Kidney (tissue), 14 donors: ENCODE data around the gene OR2V1. TPM values are rescaled to one million over a fixed set of nuclear protein-coding genes. Genes with fewer than 3 reads are reported as not detected.
"Not testable (repeated sequence)": the region's sequence is repeated elsewhere in the genome, so short reads cannot be mapped to it uniquely, and the experiment has no call there.

Experiments
- DNase-seq, 5 donors: peaks; one replicate each; pipeline ENCODE4 v3.0.0-alpha.2; 2013 to 2020
- FAIRE-seq: peaks from 2 replicates; lab custom pipeline; 2012; peaks lifted over from hg19 to GRCh38; lab: Jason Lieb, UNC
- H3K27ac ChIP-seq, 2 donors: one replicate each; pipeline ENCODE4 v1.7.0; 2013; ENCODE audit warnings: low read depth in 2 of 2, low read length in 2 of 2, inconsistent platforms in 1 of 2
- H3K27me3 ChIP-seq: one replicate; pipeline ENCODE4 v1.7.1; 2013; ENCODE audit warnings: low read length, inconsistent platforms; ENCODE audit not compliant: control insufficient read depth, insufficient read depth
- H3K36me3 ChIP-seq, 3 donors: one replicate each; pipeline versions ENCODE4 v1.7.0 to v1.7.1; 2013; ENCODE audit warnings: low read length in 3 of 3, control low read depth in 1 of 3, inconsistent platforms in 1 of 3; ENCODE audit not compliant: insufficient read depth in 3 of 3, control insufficient read depth in 2 of 3
- H3K4me1 ChIP-seq, 3 donors: one replicate each; pipeline versions ENCODE4 v1.7.0 to v1.7.1; 2013; ENCODE audit warnings: low read length in 3 of 3, inconsistent platforms in 1 of 3, low read depth in 1 of 3; ENCODE audit not compliant: control insufficient read depth in 2 of 3, insufficient read depth in 2 of 3
- H3K4me3 ChIP-seq, 3 donors: one replicate each; pipeline versions ENCODE4 v1.7.0 to v1.8.1; 2013; ENCODE audit warnings: low read length in 3 of 3, control low read depth in 1 of 3, inconsistent platforms in 1 of 3
- H3K9ac ChIP-seq, 3 donors: one replicate each; pipeline versions ENCODE4 v1.7.0 to v1.7.1; 2013; ENCODE audit warnings: low read length in 3 of 3, control low read depth in 1 of 3, inconsistent platforms in 1 of 3
- H3K9me3 ChIP-seq, 3 donors: one replicate each; pipeline versions ENCODE4 v1.7.0 to v1.7.1; 2013; ENCODE audit warnings: low read length in 3 of 3, control low read depth in 1 of 3, inconsistent platforms in 1 of 3; ENCODE audit not compliant: control insufficient read depth in 2 of 3, insufficient read depth in 1 of 3
- intact Hi-C: fragments of 100-400 bp; cut with DNase I; formaldehyde crosslinking; loops from one replicate; pipeline ENCODE4 v1.11.1; 2022
- polyA plus RNA-seq: library from polyadenylated mRNA; stranded (reverse); fragments of 350-450 nt; fragmentation: Illumina TruSeq; extraction: RNeasy Lipid Tissue Mini Kit (QIAGEN cat#74804); gene quantifications from one replicate; pipeline ENCODE4 v1.2.3, GENCODE V29; 2014; ENCODE audit warnings: low read depth, low replicate concordance; ENCODE audit not compliant: insufficient read depth
- total RNA-seq: library from RNA; stranded (reverse); fragmentation: NEBNext Ultra II Directional; extraction: Animal tissue kit (Norgen Biotek cat#: 25700); gene quantifications from one replicate; pipeline ENCODE4 v1.2.1, GENCODE V29; 2021
- TF ChIP-seq, protein P1 (sequence below): IDR thresholded peaks from 3 replicates; pipeline ENCODE4 v1.5.1; 2012; ENCODE audit warnings: mild to moderate bottlenecking, moderate library complexity, borderline replicate concordance; ENCODE audit not compliant: insufficient read depth; ENCODE audit errors: extremely low read depth
- donor health status: control.
- donor health status: control.
- donor health status: control.
- donor health status: control.
- donor health status: control.
- donor health status: DM: yes; HTN: yes; CAD: no.
- donor health status: Normal renal cell carcinoma (clear cell type).

OR2V1 gene
- total and polyA plus RNA-seq, 2 donors from 2014 or later, result not detected

DNA sequence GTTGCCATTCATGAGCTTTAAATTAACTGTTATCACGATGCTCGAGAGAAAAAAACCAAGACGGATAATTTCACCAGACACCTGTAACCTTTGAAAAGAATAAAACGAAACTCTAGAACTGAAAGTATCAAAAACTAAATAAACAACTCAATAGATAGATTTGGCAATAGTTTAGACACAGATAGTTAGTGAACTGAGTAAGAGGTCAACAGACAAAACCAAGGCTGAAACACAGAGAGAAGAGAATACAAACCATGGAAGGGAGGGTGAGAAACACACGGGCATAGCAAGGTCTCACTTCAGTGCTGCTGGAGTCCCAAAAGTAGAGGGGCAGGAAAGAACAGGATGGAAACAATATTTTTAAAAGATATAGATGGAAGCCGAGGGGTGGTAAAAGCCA, 3.3 kb upstream of the OR2V1 start:
- no peak overlapping the region for H3K9ac ChIP-seq
- intact Hi-C loops, result no loop called here
- FAIRE-seq, result no peak

DNA sequence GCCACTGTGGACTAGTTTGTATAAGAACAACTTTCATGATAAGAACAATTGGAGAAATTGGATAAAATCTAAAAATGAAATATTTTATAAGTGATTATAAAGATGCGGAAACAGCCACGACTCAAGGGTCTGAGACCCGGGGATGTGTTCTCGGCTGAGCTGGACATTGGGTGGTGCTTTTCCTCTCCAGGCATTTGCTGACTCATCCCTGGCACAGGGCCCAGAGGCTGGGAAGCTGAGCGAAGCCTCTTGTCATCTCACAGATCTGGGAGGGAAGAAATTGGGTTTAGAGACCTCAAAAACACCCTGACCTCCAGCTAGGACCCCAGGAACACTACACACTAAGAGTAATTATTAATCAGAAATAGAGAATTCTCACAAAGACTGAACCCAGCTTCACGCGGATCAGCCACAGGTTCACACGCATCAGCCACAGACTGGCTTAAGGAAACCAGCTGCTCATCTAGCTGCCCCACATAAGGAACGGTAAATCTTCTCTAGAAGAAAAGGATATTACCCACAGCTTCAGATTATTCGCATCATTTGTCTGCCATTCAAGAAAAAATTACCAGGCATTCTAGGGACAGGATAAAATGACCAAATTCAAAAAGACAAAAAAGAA, 2.8 kb upstream of the OR2V1 start:
- intact Hi-C loops, result no loop called here
- no peaks in the 10 kb centered on the region for H3K4me1 ChIP-seq
- H3K9me3 ChIP-seq, result no peaks in the 10 kb centered on the region
- TF ChIP-seq, protein P1, sequence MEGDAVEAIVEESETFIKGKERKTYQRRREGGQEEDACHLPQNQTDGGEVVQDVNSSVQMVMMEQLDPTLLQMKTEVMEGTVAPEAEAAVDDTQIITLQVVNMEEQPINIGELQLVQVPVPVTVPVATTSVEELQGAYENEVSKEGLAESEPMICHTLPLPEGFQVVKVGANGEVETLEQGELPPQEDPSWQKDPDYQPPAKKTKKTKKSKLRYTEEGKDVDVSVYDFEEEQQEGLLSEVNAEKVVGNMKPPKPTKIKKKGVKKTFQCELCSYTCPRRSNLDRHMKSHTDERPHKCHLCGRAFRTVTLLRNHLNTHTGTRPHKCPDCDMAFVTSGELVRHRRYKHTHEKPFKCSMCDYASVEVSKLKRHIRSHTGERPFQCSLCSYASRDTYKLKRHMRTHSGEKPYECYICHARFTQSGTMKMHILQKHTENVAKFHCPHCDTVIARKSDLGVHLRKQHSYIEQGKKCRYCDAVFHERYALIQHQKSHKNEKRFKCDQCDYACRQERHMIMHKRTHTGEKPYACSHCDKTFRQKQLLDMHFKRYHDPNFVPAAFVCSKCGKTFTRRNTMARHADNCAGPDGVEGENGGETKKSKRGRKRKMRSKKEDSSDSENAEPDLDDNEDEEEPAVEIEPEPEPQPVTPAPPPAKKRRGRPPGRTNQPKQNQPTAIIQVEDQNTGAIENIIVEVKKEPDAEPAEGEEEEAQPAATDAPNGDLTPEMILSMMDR, result no peak
- DNase-seq, result peak in 2 of 5 donors; percentile 23 to 84
- FAIRE-seq, result no peak
- no peak overlapping the region for H3K9ac ChIP-seq
- no peak overlapping the region for H3K27ac ChIP-seq
- no peaks in the 10 kb centered on the region for H3K27me3 ChIP-seq
- no peaks in the 10 kb centered on the region for H3K36me3 ChIP-seq
- H3K4me3 ChIP-seq, result no peak overlapping the region

More for the DNA sequence above, 3.3 kb upstream of the OR2V1 start:
- no peak overlapping the region for H3K4me3 ChIP-seq
- H3K27me3 ChIP-seq, result no peaks in the 10 kb centered on the region
- no peaks in the 10 kb centered on the region for H3K4me1 ChIP-seq
- TF ChIP-seq, protein P1, result no peak
- H3K27ac ChIP-seq, result no peak overlapping the region
- no peaks in the 10 kb centered on the region for H3K9me3 ChIP-seq
- no peak for DNase-seq
- H3K36me3 ChIP-seq, result no peaks in the 10 kb centered on the region

GRCh38 chr5:181133083-181133482, 2.1 kb upstream of the OR2V1 start:
- DNase-seq (no peak), FAIRE-seq (no peak)
- intact Hi-C loops, result no loop called here
- H3K4me3 ChIP-seq, result no peak overlapping the region
- no peaks in the 10 kb centered on the region for H3K27me3 ChIP-seq
- H3K4me1 ChIP-seq, result no peaks in the 10 kb centered on the region
- no peaks in the 10 kb centered on the region for H3K9me3 ChIP-seq
- no peak overlapping the region for H3K9ac ChIP-seq
- H3K36me3 ChIP-seq, result no peaks in the 10 kb centered on the region
- no peak overlapping the region for H3K27ac ChIP-seq
- TF ChIP-seq, protein P1, result no peak

DNA sequence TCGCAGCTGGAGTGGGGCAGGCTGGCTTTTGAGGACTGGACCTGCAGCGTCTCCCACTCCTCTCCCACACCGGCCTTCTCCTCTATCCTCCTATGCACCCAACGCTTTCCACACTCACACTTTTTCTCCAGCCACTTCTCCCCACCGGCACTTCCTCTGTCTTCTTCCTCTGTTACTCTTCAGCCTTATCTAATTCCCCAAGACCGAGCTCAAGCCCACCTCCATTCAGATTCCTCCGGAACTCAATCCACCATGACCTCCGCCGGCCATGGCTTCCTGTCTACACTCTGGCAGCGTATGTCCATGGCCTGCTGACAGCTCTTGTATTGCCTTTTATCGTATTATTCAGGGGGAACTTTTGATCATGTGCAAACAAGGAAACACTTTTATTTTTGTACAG, 545 bp upstream of the OR2V1 start:
- DNase-seq (no peak), FAIRE-seq (no peak)
- H3K36me3 ChIP-seq, result no peaks in the 10 kb centered on the region
- H3K9me3 ChIP-seq, result no peaks in the 10 kb centered on the region
- H3K27ac ChIP-seq, result no peak overlapping the region
- H3K9ac ChIP-seq, result no peak overlapping the region
- H3K4me3 ChIP-seq, result no peak overlapping the region
- no peaks in the 10 kb centered on the region for H3K27me3 ChIP-seq
- peaks cover 0 to 2% (median 0%) of the 10 kb centered on the region in 3 donors for H3K4me1 ChIP-seq
- intact Hi-C loops, result no loop called here
- TF ChIP-seq, protein P1, result no peak

DNA sequence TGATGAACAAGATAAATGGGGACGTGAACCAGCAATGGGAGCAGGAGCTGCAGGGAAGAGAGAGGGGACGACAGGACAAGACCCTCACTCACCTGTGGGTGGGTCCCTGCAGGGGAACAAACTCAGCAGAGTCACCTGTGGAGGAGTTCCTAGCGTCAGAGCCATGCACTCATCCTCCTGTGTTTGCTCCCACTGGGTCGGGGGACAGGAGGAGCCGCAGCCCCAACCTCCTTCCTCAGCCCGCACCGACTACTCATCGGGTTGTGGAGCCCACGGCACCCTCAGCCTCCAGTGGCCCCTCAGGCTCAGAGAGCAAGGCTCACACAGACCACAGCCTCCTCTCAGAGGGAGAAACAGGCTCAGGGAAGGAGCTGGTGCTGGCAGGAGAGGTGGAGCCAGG, 888 bp downstream of the OR2V1 start:
- intact Hi-C loops, H3K27me3 ChIP-seq, FAIRE-seq, H3K4me3 ChIP-seq, DNase-seq, H3K36me3 ChIP-seq, H3K27ac ChIP-seq, H3K4me1 ChIP-seq, H3K9me3 ChIP-seq, H3K9ac ChIP-seq: not testable (repeated sequence)
